RWPE1 (cell line): Measurements from ENCODE around the gene CXorf49B.
"Not testable (repeated sequence)": the region's sequence is repeated elsewhere in the genome, so short reads cannot be mapped to it uniquely, and the experiment has no call there.

Experiments
- CTCF ChIA-PET: fragments of 350-600 bp; sonication (Branson Sonifier 250); formaldehyde crosslinking; extraction: SDS; loops from one replicate; lab custom pipeline; 2021; lab: Yijun Ruan, JAX
- POLR2A ChIA-PET: fragments of 400-600 bp; formaldehyde crosslinking; extraction: SDS; loops from one replicate; lab custom pipeline; 2020; ENCODE audit warnings: antibody characterized with exemption; ENCODE audit not compliant: low non-redundant PET; lab: Yijun Ruan, JAX
- DNase-seq: peaks from one replicate; pipeline ENCODE4 v3.0.0; 2012; ENCODE audit warnings: low spot score
- H3K27ac ChIP-seq: fragments of 450-650 bp; 2 replicates; pipeline ENCODE4 v1.5.1; 2017

The CXorf49B gene

GRCh38 chrX:71763049-71763448, at the start of gene CXorf49B:
Gene CXorf49B, plus strand, starts transcription at chrX:71763349. Its CDS starts 75 bp downstream, at chrX:71763424.
- CTCF ChIA-PET, POLR2A ChIA-PET: not testable (repeated sequence)

GRCh38 chrX:71714064-71714463, 49.1 kb upstream of the CXorf49B start:
- POLR2A ChIA-PET, H3K27ac ChIP-seq, DNase-seq, CTCF ChIA-PET: not testable (repeated sequence)

More at GRCh38 chrX:71763049-71763448, at the start of gene CXorf49B:
- DNase-seq, H3K27ac ChIP-seq: not testable (repeated sequence)

GRCh38 chrX:71715551-71715950, 47.6 kb upstream of the CXorf49B start:
- H3K27ac ChIP-seq, POLR2A ChIA-PET, CTCF ChIA-PET, DNase-seq: not testable (repeated sequence)

GRCh38 chrX:71716323-71716722, 46.8 kb upstream of the CXorf49B start:
- CTCF ChIA-PET, DNase-seq, H3K27ac ChIP-seq, POLR2A ChIA-PET: not testable (repeated sequence)

- CTCF ChIA-PET, DNase-seq, H3K27ac ChIP-seq, POLR2A ChIA-PET: not testable (repeated sequence)
These were observed 45.0 kb upstream of the CXorf49B start, which contains the start of gene CXorf49 for GRCh38 chrX:71718185-71718584. Gene CXorf49, minus strand, starts transcription at chrX:71718285. Its CDS starts 134 bp downstream, at chrX:71718151.

GRCh38 chrX:71719195-71719594, 44.0 kb upstream of the CXorf49B start:
- POLR2A ChIA-PET = not testable (repeated sequence)

GRCh38 chrX:71720289-71720886, 42.8 kb upstream of the CXorf49B start:
- CTCF ChIA-PET, POLR2A ChIA-PET, DNase-seq, H3K27ac ChIP-seq: not testable (repeated sequence)

More at GRCh38 chrX:71719195-71719594, 44.0 kb upstream of the CXorf49B start:
- H3K27ac ChIP-seq, DNase-seq, CTCF ChIA-PET: not testable (repeated sequence)

- CTCF ChIA-PET, POLR2A ChIA-PET, DNase-seq, H3K27ac ChIP-seq: not testable (repeated sequence)
These were observed 2.4 kb upstream of the CXorf49B start for GRCh38 chrX:71760688-71761281.

GRCh38 chrX:71764832-71765231, 1.7 kb downstream of the CXorf49B start:
- CTCF ChIA-PET, POLR2A ChIA-PET, DNase-seq, H3K27ac ChIP-seq: not testable (repeated sequence)

GRCh38 chrX:71765613-71766012, 2.5 kb downstream of the CXorf49B start:
- DNase-seq, H3K27ac ChIP-seq, POLR2A ChIA-PET, CTCF ChIA-PET: not testable (repeated sequence)

- POLR2A ChIA-PET, DNase-seq, H3K27ac ChIP-seq, CTCF ChIA-PET: not testable (repeated sequence)
These were observed 4.0 kb downstream of the CXorf49B start for GRCh38 chrX:71767134-71767533.

GRCh38 chrX:71778322-71778721, 15.2 kb downstream of the CXorf49B start:
- H3K27ac ChIP-seq, CTCF ChIA-PET, DNase-seq, POLR2A ChIA-PET: not testable (repeated sequence)

GRCh38 chrX:71782225-71782949, 19.2 kb downstream of the CXorf49B start:
- POLR2A ChIA-PET, DNase-seq, CTCF ChIA-PET, H3K27ac ChIP-seq: not testable (repeated sequence)

- POLR2A ChIA-PET, H3K27ac ChIP-seq, CTCF ChIA-PET, DNase-seq: not testable (repeated sequence)
These were observed 19.8 kb downstream of the CXorf49B start for GRCh38 chrX:71782950-71783299.

GRCh38 chrX:71783569-71784347, 20.6 kb downstream of the CXorf49B start:
- CTCF ChIA-PET, DNase-seq, POLR2A ChIA-PET, H3K27ac ChIP-seq: not testable (repeated sequence)

- CTCF ChIA-PET, H3K27ac ChIP-seq, DNase-seq, POLR2A ChIA-PET: not testable (repeated sequence)
These were observed 21.3 kb downstream of the CXorf49B start for GRCh38 chrX:71784348-71784983.
